ENCODE measurements around the gene LZIC. TPM values are rescaled to one million over a fixed set of nuclear protein-coding genes. Genes with fewer than 3 reads are reported as not detected.

Gene LZIC
- total and polyA plus RNA-seq, 2 of the 13 experiments (the other 11 are each of a cell fraction or from before 2014, with no cell fraction given): 25.2 to 71.8 TPM

DNA sequence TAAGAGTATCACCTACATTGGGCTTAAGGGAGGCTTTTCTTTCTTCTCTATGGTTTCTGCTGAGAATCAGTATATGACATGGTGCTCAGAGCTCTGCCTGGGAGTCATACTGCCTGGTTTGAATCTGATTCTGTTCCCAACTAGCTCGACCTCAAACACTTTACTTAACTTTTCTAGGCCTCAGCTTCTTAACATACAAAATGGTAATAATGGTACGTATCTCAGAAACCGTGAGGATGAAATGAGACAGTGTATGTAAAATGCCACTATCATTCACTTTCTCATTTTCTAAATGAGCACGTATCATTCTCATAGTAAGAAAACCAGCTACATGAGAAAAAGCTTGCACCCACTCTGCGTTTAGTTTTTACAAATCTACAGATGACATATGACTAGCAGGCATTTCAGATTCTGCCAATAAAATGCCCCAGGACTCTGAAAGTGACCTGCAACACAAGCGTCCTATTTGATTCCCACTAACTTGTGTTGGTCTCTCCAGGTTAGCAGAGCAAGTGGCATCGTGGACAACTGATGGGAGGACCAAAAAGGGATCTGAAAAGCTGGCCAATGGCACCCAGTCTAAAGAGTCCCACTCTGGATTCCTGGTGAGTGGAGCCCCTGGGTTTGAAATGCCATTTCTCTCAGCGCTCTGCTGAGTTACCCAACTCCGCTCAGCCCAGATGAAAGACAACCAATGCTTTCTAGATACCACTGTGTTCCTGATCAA is 39.2 kb downstream of the LZIC start:
- H3K4me3 ChIP-seq (replicated peaks in 1 of 3; ENCODE audit: insufficient read depth in 1 of 3, low read depth in 2 of 3, low read length in 3 of 3): no peak overlapping the region
- peaks cover 90% of the 10 kb centered on the region for H3K4me1 ChIP-seq (ENCODE audit: insufficient read depth, low read length)
- WGBS (ENCODE audit: low lambda C conversion rate): 96% methylated on average over 9 of the region's 9 CpGs
- H3K27ac ChIP-seq (ENCODE audit: extremely low read length, insufficient read depth, low read length): no peak overlapping the region
- no TSS peak for BruUV-seq (replicated peaks)
- POLR2A ChIA-PET: interaction anchor here (1.9 kb wide), 1 partner anchor 10 kb away, joined by 6 read pairs; no protein-coding TSS in a partner anchor
- peaks cover 64% of the 10 kb centered on the region for H3K79me2 ChIP-seq (ENCODE audit: insufficient read depth, low read length)
- no peak for DNase-seq (ENCODE audit: low spot score)
- no peak overlapping the region for H2AFZ ChIP-seq (ENCODE audit: low read length)
- in situ Hi-C loops (cut with HindIII; ENCODE audit: extremely low pct_ligation_motif_present, low pct_unique_long_range_greater_than_20kb) (no loop called here), intact Hi-C loops (cut with micrococcal nuclease; ENCODE audit: unreplicated experiment) (loop anchor here (5.0 kb wide), 1 partner anchor 38 kb away; the partner anchor contains the start of genes LZIC and NMNAT1)
- H3K9me3 ChIP-seq (ENCODE audit: low read length): no peaks in the 10 kb centered on the region
- no peak for FAIRE-seq
- no peaks in the 10 kb centered on the region; a peak in 1 of 5 replicates for H3K27me3 ChIP-seq (ENCODE audit: control insufficient read depth in 1 of 2, insufficient read depth in 2 of 2, low read length in 2 of 2)
- H3K36me3 ChIP-seq (replicated peaks in 1 of 2; ENCODE audit: control insufficient read depth in 1 of 2, insufficient read depth in 2 of 2, low read length in 2 of 2): no peaks in the 10 kb centered on the region; a peak in 1 of 5 replicates
- H4K20me1 ChIP-seq (ENCODE audit: insufficient read depth, low read length): peaks cover 4% of the 10 kb centered on the region; the same call in 1 of the 2 replicates
- no peak for TF ChIP-seq ZNF878 (CRISPR knock-in tag; IDR thresholded peaks at IDR 0.05)
- no peak for TF ChIP-seq MAFK (conservative IDR thresholded peaks at IDR 0.05 in 1 of 2, IDR thresholded peaks at IDR 0.05 in 1 of 2; ENCODE audit: low read length in 2 of 2)
- TF ChIP-seq CBFB (CRISPR knock-in tag; IDR thresholded peaks at IDR 0.05): no peak
- TF ChIP-seq FOXA1 (IDR thresholded peaks at IDR 0.05): no peak
- no peak for TF ChIP-seq FOXA1 (CRISPR knock-in tag; IDR thresholded peaks at IDR 0.05)
- no peak for TF ChIP-seq ZNF83 (CRISPR knock-in tag; IDR thresholded peaks at IDR 0.05; ENCODE audit: borderline replicate concordance)
- H3K4me2 ChIP-seq (ENCODE audit: low read depth, low read length): no peak overlapping the region
- no peak overlapping the region for H3K9ac ChIP-seq (ENCODE audit: insufficient read depth, low read depth, low read length)
- CTCF ChIA-PET (ENCODE audit: low intra/inter-chr PET ratio, low total read pairs): no interaction called here
- ATAC-seq: no peak

GRCh38 chr1:9902060-9902452 is 41.1 kb downstream of the LZIC start:
- WGBS (ENCODE audit: low lambda C conversion rate): 81% methylated on average over 6 of the region's 6 CpGs
- H3K4me1 ChIP-seq (ENCODE audit: insufficient read depth, low read length): peaks cover 71% of the 10 kb centered on the region
- FAIRE-seq: no peak
- BruUV-seq (replicated peaks): no TSS peak
- peaks cover 4% of the 10 kb centered on the region; the same call in 1 of the 2 replicates for H4K20me1 ChIP-seq (ENCODE audit: insufficient read depth, low read length)
- no peaks in the 10 kb centered on the region; a peak in 1 of 5 replicates for H3K36me3 ChIP-seq (replicated peaks in 1 of 2; ENCODE audit: control insufficient read depth in 1 of 2, insufficient read depth in 2 of 2, low read length in 2 of 2)
- no peak for DNase-seq (ENCODE audit: low spot score)
- no peaks in the 10 kb centered on the region; a peak in 1 of 5 replicates for H3K27me3 ChIP-seq (ENCODE audit: control insufficient read depth in 1 of 2, insufficient read depth in 2 of 2, low read length in 2 of 2)
- POLR2A ChIA-PET: interaction anchor here (0.8 to 3.1 kb wide), 6 partner anchors 9 to 19 kb away, joined by 3 to 12 read pairs (median 4); partner anchors contain the start of gene CTNNBIP1
- no peaks in the 10 kb centered on the region for H3K9me3 ChIP-seq (ENCODE audit: low read length)
- H3K79me2 ChIP-seq (ENCODE audit: insufficient read depth, low read length): peaks cover 56% of the 10 kb centered on the region
- no peak for ATAC-seq
- peak overlapping the region; percentile 83 for H3K4me2 ChIP-seq (ENCODE audit: low read depth, low read length)
- H2AFZ ChIP-seq (ENCODE audit: low read length): no peak overlapping the region
- no peak overlapping the region for H3K9ac ChIP-seq (ENCODE audit: insufficient read depth, low read depth, low read length)
- intact Hi-C loops (cut with micrococcal nuclease; ENCODE audit: unreplicated experiment) (loop anchor here (5.0 kb wide), 1 partner anchor 40 kb away; the partner anchor contains the start of genes LZIC and NMNAT1), in situ Hi-C loops (cut with HindIII; ENCODE audit: extremely low pct_ligation_motif_present, low pct_unique_long_range_greater_than_20kb) (no loop called here)
- peak overlapping the region; percentile 56 for H3K27ac ChIP-seq (ENCODE audit: extremely low read length, insufficient read depth, low read length)
- no peak overlapping the region for H3K4me3 ChIP-seq (replicated peaks in 1 of 3; ENCODE audit: insufficient read depth in 1 of 3, low read depth in 2 of 3, low read length in 3 of 3)
- CTCF ChIA-PET (ENCODE audit: low intra/inter-chr PET ratio, low total read pairs): no interaction called here
- TF ChIP-seq CHD4 (IDR thresholded peaks at IDR 0.05; ENCODE audit: borderline replicate concordance, low read length): no peak
- TF ChIP-seq NR2F2 (IDR thresholded peaks at IDR 0.05; ENCODE audit: borderline replicate concordance, low read depth): no peak
- TF ChIP-seq, protein P1, sequence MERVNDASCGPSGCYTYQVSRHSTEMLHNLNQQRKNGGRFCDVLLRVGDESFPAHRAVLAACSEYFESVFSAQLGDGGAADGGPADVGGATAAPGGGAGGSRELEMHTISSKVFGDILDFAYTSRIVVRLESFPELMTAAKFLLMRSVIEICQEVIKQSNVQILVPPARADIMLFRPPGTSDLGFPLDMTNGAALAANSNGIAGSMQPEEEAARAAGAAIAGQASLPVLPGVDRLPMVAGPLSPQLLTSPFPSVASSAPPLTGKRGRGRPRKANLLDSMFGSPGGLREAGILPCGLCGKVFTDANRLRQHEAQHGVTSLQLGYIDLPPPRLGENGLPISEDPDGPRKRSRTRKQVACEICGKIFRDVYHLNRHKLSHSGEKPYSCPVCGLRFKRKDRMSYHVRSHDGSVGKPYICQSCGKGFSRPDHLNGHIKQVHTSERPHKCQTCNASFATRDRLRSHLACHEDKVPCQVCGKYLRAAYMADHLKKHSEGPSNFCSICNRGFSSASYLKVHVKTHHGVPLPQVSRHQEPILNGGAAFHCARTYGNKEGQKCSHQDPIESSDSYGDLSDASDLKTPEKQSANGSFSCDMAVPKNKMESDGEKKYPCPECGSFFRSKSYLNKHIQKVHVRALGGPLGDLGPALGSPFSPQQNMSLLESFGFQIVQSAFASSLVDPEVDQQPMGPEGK (CRISPR knock-in tag; IDR thresholded peaks at IDR 0.05): peak; percentile 47; the same call in 1 of the 2 replicates
- no peak for TF ChIP-seq ZNF382 (CRISPR knock-in tag; IDR thresholded peaks at IDR 0.05; ENCODE audit: borderline replicate concordance)
- no peak for TF ChIP-seq ZNF614 (CRISPR knock-in tag; IDR thresholded peaks at IDR 0.05; ENCODE audit: borderline replicate concordance)
- TF ChIP-seq DPF2 (CRISPR knock-in tag; IDR thresholded peaks at IDR 0.05; ENCODE audit: borderline replicate concordance, low read depth): no peak
- no peak for TF ChIP-seq GLI4 (CRISPR knock-in tag; IDR thresholded peaks at IDR 0.05; ENCODE audit: borderline replicate concordance)
